Activated T-cell treated with anti-CD3 and anti-CD28 coated beads for 1 hour (primary cell): ENCODE results near the gene HOXD3.

Experiments used
- DNase-seq: peaks from one replicate; pipeline ENCODE4 v3.0.0-alpha.2; 2020; ENCODE audit warnings: low read depth

The HOXD3 gene

DNA sequence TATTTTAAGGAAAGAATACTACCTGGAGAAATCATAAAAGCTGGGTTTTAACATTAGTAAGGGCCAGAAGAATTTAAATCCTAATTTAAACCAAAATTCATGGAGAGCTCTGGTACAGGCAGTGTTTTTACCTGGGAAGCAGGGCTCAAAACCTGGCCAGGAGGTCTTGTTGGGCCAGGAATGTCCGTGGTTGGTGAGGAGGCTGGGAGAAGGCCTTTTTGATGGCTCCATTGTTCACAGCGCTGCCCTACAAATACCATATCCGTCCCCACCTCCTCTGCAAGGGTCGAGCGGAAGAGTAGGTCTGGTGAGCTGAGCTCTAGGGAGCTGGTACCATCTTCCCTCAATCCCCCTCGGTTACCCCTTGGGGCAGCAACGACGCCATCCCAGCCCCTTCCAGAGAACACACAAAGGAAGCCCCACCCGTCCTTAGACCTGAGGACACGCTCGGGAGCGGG is 20.5 kb downstream of the HOXD3 start:
- DNase-seq, result no peak

DNA sequence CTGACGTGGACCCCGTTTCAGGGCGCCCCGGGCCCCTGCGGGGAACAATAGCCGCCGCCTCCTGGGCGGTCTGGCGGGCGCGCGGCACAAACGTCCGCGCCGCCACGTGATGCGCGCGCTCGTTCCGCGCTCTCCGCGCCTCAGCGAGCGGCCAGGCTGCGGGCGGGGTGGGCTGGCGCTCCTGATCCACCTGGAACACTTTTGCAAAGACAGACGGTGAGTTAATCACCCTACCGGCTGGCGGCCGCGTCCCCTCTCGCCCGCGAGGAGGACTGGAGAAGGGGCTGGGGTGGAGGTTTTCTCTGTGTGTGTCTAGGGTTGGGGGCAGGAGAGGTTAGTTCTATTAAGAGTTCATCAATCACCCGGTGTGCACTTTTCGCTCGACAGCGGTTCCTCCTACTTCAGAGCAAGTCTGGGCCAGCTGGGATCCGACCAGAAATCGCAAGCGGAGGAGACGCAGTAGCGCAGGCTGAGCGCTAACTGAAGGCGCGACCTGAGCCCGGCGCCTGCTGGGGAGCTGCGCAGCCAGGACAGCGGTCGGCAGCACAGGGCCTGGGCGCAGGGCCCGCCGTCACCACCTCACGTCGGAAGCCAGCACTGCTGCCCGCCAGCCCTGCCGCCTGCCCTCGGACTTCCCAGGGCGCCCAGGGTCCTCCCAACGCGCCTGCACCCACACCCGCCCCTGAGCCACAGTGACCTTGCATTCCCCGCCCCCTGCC is 21.1 kb downstream of the HOXD3 start:
- no peak for DNase-seq

DNA sequence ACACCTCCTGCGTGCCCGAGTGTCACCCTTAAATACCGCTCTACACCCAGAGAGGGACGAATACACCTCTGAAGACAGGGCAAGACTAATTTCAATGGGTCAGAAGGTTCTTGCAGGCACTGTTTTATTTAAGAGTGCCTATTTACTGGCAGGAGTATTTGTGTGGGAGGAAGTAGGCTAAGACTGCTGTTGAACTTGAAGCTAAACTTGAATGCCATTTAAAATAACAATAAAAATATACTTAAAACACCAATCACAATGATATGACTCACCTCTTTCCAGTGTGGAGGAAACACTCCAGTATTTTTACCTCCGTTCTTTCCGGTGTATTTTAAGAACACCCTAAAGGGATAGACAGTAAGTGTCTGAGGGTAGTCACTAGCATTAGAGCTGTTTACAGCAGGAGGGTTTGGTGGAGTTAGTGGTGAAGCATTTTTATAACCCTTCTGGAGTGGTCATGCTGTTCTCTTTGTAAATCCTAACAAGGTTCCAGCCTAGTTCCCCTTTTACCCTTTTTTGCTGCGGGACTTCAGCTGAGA is 21.7 kb downstream of the HOXD3 start:
- DNase-seq, result no peak

DNA sequence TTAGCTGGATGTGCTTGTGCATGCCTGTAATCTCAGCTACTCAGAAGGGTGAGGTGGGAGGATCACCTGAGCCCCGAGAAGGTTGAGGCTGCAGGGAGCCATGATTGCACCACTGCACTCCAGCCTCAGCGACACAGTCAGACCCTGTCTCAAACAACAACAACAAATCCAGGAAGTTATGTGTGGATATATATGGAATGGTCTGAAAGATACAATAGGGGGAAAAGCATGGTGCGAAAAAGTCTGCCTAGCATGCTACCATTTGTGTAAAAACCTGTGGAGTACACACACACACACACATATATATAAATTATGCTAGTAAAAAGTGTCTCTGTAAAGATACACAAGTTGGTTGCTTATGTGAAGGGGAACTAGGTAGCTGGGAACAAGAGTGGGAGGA is 24.4 kb downstream of the HOXD3 start:
- DNase-seq, result no peak

DNA sequence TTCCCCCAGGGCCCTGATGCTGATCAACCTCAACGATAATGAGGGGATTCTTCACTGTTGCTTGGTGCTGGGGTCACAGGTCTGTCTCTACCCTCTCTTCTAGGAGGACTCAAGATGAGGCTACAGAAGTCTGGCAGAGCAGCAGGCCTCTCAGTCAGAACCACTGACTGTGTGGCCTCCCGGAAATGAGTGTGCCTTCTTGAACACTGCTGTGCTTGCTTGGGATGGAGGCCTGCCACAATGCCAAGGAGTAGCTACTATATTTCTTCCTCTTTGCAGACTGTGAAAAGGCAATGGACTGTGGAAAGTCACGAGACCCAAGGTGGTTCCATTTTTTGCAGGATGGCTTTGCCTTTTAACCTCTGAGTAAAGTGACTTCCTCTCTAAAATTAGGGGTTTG is 25.6 kb downstream of the HOXD3 start:
- no peak for DNase-seq

DNA sequence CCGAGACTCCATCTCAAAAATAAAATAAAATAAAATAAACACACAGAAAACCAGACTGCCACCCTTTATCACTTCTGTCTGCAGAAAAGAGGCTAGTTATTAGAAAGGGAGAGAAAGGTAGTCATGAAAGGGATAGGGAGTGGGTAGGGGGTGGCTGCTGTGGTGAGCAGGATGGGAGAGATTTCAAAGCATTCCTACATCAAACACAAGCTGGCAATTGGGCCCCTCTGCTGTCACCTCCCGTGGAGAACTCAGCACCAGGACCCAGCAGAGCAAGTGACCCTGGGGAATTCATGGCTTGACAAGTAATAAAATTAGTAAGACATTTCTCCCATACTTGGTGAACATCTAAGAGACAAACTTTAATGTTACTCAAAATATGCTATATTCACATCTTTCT is 27.6 kb downstream of the HOXD3 start:
- no peak for DNase-seq

DNA sequence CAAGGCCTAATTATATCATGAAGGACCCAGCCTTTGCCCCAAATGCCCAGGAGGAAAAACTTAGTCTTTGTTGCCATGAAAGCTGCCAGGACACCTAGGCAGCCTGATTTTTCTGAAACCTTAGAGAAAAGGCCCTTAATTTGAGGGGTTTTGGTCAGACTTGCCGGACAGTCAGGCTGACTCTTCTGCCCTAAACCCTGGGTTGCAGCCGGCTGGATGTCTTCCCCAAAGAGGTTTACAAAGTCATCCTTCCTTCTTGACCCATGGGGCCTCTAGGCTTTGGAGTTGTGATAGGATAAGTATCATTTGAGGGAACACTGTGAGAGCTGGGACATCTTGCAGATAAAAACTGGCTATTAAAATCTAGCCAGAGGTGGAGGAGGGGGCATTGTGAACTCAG is 28.9 kb downstream of the HOXD3 start:
- DNase-seq, result no peak

DNA sequence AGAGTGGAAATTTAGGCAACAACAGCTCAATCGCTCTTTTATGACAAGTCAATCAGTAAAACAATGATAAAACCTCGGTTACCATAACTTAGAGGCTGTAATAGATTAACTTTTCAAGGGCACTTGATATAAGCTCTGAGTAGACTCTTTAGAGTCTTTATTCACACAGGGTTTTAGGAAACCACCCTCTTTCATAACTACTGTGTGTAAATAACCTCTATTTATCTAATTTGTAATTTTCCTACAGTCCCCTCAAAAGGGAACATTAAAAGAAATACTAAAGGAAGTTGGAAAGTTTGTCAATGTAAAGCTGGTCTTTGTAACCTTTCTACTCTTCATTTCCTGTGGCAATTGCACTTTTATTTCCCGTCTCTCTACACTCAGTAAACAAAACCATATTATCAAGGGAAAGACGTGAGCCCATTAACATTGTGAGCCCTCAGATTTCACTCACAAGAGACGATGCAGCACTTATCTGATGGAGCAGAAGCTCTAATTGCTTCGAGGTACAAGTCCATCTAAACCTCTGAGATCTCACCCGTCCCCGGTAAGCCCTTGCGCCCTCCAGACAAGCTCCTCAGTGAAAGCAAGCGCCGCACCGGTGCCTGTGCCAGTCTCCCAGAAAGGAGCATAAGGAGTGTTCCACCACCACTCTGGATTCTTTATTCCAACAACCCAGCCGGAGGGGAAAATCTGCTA is 30.2 kb downstream of the HOXD3 start:
- no peak for DNase-seq

DNA sequence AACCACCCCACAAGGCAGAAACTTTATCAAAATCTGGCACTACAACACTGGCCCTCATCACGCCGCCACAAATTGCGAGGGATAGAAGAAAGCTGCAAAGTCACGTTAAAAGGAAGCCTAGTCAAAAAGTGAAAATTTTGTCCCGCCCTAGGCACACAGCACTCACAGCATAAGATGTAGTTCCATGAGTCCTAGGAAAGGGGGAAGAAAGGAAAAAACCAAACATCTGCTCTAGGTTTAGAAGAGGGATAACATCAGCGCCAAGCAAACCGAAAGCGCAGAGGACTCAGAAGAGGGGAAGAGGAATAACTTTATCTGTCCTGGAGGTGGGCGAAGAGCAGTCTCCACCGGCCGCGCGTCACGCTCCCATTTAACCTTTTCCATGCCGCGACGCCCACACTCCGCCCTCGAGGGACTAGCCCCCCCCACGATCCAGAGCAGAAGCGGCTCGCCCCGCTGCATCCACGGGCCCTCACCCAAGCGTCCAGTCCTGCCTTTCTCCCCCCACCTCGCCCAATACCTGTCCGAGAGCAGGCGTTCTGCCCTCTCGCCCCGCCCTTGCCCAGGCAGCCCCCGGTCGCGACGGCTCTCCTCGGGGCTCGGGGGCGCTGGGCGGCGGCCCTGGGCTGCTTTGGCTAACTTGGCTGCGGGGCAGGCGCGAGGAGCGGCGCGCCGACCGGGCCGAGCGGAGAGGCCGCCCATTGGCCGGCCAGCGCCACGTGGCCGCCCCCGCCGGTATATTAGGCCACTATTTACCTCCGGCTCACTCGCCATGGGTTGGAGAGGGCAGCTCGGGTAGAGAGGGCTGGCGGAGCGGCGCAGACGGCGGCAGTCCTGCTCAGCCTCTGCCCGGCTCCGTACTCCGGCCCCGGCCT is 31.0 kb downstream of the HOXD3 start, which contains the start of gene HOXD1:
TSS of gene HOXD1 (plus strand) at position 770 of the 875 bp plus-strand sequence. CDS start 134 bp downstream, outside the sequence.
- DNase-seq, result no peak

DNA sequence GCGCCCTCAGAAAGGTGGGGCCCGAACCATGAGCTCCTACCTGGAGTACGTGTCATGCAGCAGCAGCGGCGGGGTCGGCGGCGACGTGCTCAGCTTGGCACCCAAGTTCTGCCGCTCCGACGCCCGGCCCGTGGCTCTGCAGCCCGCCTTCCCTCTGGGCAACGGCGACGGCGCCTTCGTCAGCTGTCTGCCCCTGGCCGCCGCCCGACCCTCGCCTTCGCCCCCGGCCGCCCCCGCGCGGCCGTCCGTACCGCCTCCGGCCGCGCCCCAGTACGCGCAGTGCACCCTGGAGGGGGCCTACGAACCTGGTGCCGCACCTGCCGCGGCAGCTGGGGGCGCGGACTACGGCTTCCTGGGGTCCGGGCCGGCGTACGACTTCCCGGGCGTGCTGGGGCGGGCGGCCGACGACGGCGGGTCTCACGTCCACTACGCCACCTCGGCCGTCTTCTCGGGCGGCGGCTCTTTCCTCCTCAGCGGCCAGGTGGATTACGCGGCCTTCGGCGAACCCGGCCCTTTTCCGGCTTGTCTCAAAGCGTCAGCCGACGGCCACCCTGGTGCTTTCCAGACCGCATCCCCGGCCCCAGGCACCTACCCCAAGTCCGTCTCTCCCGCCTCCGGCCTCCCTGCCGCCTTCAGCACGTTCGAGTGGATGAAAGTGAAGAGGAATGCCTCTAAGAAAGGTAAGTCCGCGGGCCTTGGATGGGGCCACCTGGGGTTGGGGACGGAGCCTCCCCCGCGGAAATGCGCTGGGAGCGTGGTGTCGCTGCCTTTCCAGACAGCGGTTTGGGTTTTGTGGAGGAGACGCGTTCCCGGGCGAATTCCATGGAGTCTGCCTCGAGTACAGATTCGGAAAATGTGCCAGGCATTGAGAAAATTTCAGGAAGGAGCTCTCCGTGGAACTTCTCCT is 31.9 kb downstream of the HOXD3 start:
- no peak for DNase-seq

DNA sequence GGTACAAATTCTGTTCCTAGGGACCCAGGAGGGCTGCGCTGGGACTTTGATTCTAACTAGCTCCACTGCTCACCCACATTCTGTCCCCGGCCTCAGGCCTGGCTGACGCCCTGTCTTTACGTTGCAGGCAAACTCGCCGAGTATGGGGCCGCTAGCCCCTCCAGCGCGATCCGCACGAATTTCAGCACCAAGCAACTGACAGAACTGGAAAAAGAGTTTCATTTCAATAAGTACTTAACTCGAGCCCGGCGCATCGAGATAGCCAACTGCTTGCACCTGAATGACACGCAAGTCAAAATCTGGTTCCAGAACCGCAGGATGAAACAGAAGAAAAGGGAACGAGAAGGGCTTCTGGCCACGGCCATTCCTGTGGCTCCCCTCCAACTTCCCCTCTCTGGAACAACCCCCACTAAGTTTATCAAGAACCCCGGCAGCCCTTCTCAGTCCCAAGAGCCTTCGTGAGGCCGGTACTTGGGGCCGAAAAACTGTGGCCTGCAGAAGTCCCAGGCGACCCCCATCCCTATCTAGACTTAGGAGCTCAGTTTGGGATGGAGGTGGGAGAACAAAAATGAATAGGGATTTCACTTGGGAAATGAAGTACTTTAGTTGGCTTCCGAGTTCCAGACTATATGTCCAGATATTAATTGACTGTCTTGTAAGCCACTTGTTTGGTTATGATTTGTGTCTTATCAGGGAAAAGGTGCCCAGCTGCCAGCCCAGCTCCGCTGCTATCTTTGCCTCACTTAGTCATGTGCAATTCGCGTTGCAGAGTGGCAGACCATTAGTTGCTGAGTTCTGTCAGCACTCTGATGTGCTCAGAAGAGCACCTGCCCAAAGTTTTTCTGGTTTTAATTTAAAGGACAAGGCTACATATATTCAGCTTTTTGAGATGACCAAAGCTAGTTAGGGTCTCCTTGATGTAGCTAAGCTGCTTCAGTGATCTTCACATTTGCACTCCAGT is 32.9 kb downstream of the HOXD3 start:
- no peak for DNase-seq

DNA sequence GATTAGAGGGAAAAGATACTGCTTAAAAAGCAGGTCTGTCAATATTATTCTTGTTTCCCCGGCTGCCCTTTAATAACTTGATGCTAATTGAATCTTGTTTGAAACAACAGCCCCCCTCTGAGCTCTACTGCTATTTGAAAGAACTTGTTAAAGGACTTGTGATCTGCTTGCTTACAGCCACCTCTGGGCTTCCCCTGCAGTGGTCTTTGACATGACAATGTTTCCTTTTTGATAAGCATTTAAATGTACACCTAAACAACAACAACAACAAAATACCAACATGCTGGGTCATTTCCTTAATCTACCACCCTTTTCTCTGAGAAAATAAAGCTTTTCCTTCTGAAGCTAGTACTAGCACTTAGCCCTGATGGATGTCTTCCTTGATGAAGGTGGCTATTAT is 35.2 kb downstream of the HOXD3 start:
- DNase-seq, result no peak

DNA sequence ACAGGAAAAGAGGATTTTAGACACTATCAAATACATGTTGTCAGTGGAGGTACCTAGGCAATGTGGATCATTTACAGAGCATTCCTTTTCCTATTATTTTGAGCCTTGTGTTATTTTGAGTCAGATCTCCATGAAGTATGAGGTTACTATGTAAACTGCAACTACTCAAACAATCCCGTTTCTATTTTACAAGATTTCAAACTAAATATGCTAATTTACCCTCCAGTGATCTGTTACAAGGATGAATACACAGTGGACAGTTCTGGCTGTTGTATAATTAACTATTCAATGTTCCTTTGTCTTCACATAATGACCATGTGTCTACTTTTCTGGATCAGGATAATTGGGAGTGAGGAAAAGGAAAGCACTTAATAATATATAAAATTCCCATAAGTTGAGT is 35.9 kb downstream of the HOXD3 start:
- DNase-seq, result no peak

DNA sequence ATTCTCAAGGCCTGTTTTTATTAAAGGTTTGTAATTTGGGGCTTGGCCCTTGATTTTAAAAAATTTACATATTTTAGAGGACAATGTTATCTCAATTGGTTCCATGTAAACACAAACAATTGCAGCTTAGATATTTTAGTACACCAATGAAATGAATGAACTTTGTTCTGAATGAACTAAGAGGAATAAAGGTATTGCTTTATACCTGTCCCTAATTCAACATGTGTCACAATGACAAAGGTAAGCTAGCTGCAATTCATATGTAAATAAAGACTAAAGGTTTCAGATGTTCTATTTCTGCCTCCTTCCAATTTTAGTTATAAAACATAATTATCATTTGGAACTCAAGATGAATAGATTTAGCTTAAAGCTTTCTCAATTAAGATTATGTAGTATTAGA is 42.8 kb downstream of the HOXD3 start:
- DNase-seq, result no peak

DNA sequence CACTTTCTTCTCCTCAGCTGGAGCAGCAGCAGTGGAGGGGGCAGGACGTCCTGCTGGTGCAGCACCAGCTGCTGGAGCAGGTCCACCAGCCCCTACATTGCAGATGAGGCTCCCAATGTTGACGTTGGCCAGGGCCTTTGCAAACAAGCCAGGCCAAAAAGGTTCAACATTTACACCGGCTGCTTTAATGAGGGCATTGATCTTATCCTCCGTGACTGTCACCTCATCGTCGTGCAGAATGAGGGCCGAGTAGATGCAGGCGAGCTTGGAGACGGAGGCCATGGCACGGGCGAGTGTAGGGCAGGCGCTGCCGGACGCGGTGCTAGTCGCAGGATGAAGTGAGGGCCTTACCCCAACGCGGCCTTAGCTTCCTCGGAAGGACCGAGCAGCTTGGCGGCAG is 43.9 kb downstream of the HOXD3 start:
- no peak for DNase-seq

DNA sequence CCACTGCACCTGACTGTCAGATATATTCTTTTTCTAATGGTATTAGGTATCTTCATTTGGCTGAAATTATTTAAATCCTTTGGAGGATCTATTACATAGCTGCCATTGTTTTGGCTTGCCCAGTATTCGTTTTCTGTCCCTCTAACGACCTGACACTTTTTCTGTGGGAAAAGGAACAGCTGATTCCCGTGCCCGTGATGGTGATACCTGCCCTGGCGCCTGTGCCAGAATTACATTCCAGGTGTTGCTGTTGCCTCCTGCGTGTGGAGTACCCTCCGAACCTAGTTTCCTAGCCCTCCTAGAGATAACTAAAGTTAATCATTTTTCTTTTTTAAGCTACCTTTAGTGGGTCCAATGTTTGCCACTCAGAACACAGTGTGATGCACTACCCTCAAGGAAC is 45.4 kb downstream of the HOXD3 start:
- DNase-seq, result no peak

DNA sequence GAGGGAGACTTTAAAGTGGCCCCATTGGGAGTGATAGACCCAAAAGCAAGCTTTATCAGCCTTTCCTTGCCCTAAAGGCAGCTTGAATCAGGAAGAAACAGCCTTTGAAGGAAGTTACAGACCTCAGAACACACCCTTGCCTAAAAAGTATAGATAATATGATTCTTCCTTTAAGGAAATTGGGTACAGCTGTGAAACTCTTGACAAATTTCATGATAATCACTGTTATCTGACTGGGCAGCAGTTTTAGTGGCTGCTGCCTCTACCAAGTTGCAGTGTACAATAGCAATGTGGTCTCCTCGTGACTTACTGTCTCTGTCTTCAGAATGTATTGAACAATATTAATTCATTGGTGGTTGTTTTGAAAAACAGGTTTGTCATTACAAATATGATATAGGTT is 48.0 kb downstream of the HOXD3 start:
- DNase-seq, result no peak

DNA sequence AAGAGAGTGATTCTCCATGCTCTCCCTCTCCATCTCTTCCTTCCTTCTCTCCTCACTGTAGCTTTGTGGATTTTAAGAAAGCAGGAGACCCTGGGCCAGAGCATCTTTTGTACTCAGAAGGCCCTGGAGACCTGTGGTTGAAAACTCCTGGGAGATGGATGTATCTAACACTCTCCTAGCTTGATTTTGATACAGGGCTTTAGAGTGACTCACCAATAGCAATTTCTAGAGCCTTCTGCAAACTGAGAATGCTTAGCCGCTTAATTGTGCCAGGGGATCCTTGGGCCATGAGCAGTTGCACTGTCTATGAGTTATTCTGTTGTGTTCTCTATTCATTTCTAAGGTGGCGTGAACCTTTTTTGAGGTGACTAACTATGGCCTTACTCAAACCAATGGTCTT is 49.0 kb downstream of the HOXD3 start:
- no peak for DNase-seq

DNA sequence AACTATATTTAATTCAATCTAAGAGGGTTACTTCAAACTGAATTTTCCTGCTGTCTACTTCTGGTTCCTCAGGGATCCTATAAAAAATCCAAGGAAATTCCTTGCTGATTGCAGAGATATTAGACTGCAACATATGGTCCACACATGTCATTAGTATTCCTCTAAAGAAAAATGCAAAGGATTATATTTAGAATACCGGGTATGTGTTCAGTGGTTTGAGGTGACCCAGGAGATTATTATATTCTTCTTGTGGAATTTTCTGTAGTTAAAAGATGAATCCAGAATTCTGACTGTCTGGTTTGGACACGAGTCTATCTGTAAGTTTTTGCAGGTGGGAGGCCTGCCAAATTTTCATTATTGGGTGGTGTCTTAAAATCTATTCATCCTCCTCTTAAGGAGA is 49.6 kb downstream of the HOXD3 start:
- no peak for DNase-seq

DNA sequence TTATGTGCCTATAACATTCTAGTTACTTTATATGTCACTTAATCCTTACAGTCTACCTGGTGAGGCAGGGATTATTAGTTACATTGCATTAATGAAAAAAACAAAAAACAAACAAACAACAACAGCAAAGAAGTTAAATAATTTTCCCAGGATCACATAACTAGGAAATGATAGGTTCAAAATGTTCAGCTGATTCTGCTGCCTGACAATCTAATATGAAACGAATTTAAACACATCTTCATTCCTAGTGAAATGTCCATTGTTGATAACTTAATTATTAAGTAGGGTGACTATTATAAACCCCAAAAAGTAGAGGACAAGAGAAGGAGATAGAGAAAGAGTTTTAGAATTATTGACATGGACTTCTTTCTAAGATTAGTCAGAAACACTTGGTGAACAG is 54.0 kb downstream of the HOXD3 start:
- DNase-seq, result no peak
